Panc1 (cell line): ENCODE data around the gene IFIT3. TPM values are rescaled to one million over a fixed set of nuclear protein-coding genes. Genes with fewer than 3 reads are reported as not detected.
"Not testable (repeated sequence)": the region's sequence is repeated elsewhere in the genome, so short reads cannot be mapped to it uniquely, and the experiment has no call there.

Experiments used
- ATAC-seq: fragments of 200-7000 bp; cut with Tn5 transposase; 2 replicates; pipeline ENCODE4 v1.9.1; 2020; ENCODE audit warnings: mild to moderate bottlenecking, moderate library complexity
- BruUV-seq: library from RNA; stranded (reverse); fragments of 400-500 nt; replicated peaks from 2 replicates; lab custom pipeline; 2021; lab: Mats Ljungman, UMichigan
- CTCF ChIA-PET: fragments of 300-600 bp; sonication (Branson Sonifier 250); formaldehyde crosslinking; loops from one replicate; lab custom pipeline; 2022; ENCODE audit warnings: antibody characterized with exemption; lab: Charles Lee
- POLR2A ChIA-PET: fragments of 300-600 bp; sonication (Branson Sonifier 250); formaldehyde crosslinking; loops from one replicate; lab custom pipeline; 2022; ENCODE audit warnings: antibody characterized with exemption; lab: Charles Lee
- DNase-seq: peaks from one replicate; pipeline ENCODE4 v3.0.0-alpha.2; 2010; ENCODE audit warnings: low read depth, low spot score
- H3K27ac ChIP-seq: 2 replicates; pipeline ENCODE4 v1.5.1; 2011; ENCODE audit warnings: mild to moderate bottlenecking, low read length, inconsistent platforms
- H3K27me3 ChIP-seq: fragments of 200-500 bp; sonication (Bioruptor generic); 2 replicates; pipeline ENCODE4 v1.6.0; 2014; ENCODE audit warnings: low read length, inconsistent platforms; ENCODE audit not compliant: control insufficient read depth, insufficient read depth
- H3K36me3 ChIP-seq: fragments of 200-500 bp; sonication (Bioruptor generic); 2 replicates; pipeline ENCODE4 v1.5.1; 2014; ENCODE audit warnings: inconsistent platforms, mild to moderate bottlenecking, low read length, moderate library complexity; ENCODE audit not compliant: control insufficient read depth, insufficient read depth
- H3K4me1 ChIP-seq: 2 replicates; pipeline ENCODE4 v1.5.1; 2011; ENCODE audit warnings: inconsistent platforms, mild to moderate bottlenecking, low read length, moderate library complexity; ENCODE audit not compliant: control insufficient read depth, insufficient read depth
- H3K4me3 ChIP-seq, 2 experiments: 2 replicates each; pipeline ENCODE4 v1.5.1; 2011 to 2012; ENCODE audit warnings: low read depth in 2 of 2, low read length in 2 of 2, mild to moderate bottlenecking in 2 of 2, inconsistent platforms in 1 of 2, moderate library complexity in 1 of 2
- H3K9me3 ChIP-seq: fragments of 200-500 bp; sonication (Bioruptor generic); 2 replicates; pipeline ENCODE4 v1.5.1; 2014; ENCODE audit warnings: low read depth, mild to moderate bottlenecking, inconsistent platforms, low read length, moderate library complexity; ENCODE audit not compliant: control insufficient read depth, insufficient read depth
- CTCF ChIP-seq: fragments of 450-650 bp; IDR thresholded peaks from 2 replicates; pipeline ENCODE4 v1.5.1; 2017; ENCODE audit warnings: mild to moderate bottlenecking
- POLR2AphosphoS5 ChIP-seq: IDR thresholded peaks from 2 replicates; pipeline ENCODE4 v1.6.1; 2012; ENCODE audit warnings: mild to moderate bottlenecking, low read depth, low read length, moderate library complexity
- REST ChIP-seq, 2 experiments: IDR thresholded peaks; 2 replicates each; pipeline ENCODE4 v1.6.1; 2011 to 2012; ENCODE audit warnings: low read depth in 2 of 2, control low read depth in 1 of 2, low read length in 1 of 2, mild to moderate bottlenecking in 1 of 2, moderate library complexity in 1 of 2; ENCODE audit not compliant: insufficient read depth in 1 of 2
- SIN3A ChIP-seq: IDR thresholded peaks from 2 replicates; pipeline ENCODE4 v1.6.1; 2012; ENCODE audit warnings: low read depth, mild to moderate bottlenecking, low read length, moderate library complexity, borderline replicate concordance; ENCODE audit not compliant: insufficient read depth
- TCF7L2 ChIP-seq: IDR thresholded peaks from 2 replicates; pipeline ENCODE4 v1.6.1; 2011; ENCODE audit warnings: mild to moderate bottlenecking, low read depth, low read length, inconsistent platforms
- in situ Hi-C: cut with HindIII; loops from 2 replicates; pipeline ENCODE4 v1.10.0; 2016; ENCODE audit warnings: low sequenced_read_pairs, low pct_unique_long_range_greater_than_20kb
- intact Hi-C: fragments of 100-400 bp; cut with micrococcal nuclease; formaldehyde crosslinking; loops from one replicate; pipeline ENCODE4 v1.10.0; 2022; ENCODE audit not compliant: unreplicated experiment
- total RNA-seq: library from RNA; stranded (reverse); gene quantifications from one replicate; pipeline ENCODE4 v1.2.1, GENCODE V29; 2021; ENCODE audit not compliant: unreplicated experiment

IFIT3 gene
- total RNA-seq, 1 experiment from 2014 or later, result 29.8 TPM

GRCh38 chr10:89330537-89331212, 2.9 kb downstream of the IFIT3 start:
- in situ Hi-C loops (no loop called here), intact Hi-C loops (no loop called here)
- no peak for DNase-seq
- no peak for TF ChIP-seq CTCF
- Histone ChIP-seq H3K27ac (peak overlapping the region; percentile 80), H3K4me1 (peaks cover 41% of the 10 kb centered on the region), H3K27me3 (no peaks in the 10 kb centered on the region), H3K36me3 (no peaks in the 10 kb centered on the region), H3K9me3 (no peaks in the 10 kb centered on the region), H3K4me3 (no peak overlapping the region)
- ATAC-seq, result no peak
- no TSS peak for BruUV-seq
- ChIA-PET POLR2A (interaction anchor here (0.5 to 0.7 kb wide), 2 partner anchors 39 to 341 kb away, joined by 3 to 8 read pairs; no protein-coding TSS in a partner anchor), CTCF (no interaction called here)

- CTCF ChIA-PET, ATAC-seq, intact Hi-C loops, H3K9me3 ChIP-seq, BruUV-seq, in situ Hi-C loops, H3K36me3 ChIP-seq, H3K27me3 ChIP-seq, DNase-seq: not testable (repeated sequence)
- POLR2A ChIA-PET, result interaction anchor here (0.8 kb wide), 1 partner anchor 21 kb away, joined by 3 read pairs; no protein-coding TSS in a partner anchor
- Histone ChIP-seq H3K27ac (peak overlapping the region; percentile 80), H3K4me1 (peaks cover 41% of the 10 kb centered on the region), H3K4me3 (peak overlapping the region in 1 of 2 experiments; percentile 52; a peak in 2 of 4 replicates)
These were observed 3.8 kb downstream of the IFIT3 start for GRCh38 chr10:89331487-89332122.

GRCh38 chr10:89332123-89332633, 4.4 kb downstream of the IFIT3 start:
- ChIA-PET POLR2A (interaction anchor here (0.8 kb wide), 1 partner anchor 20 kb away, joined by 3 read pairs; no protein-coding TSS in a partner anchor), CTCF (no interaction called here)
- TF ChIP-seq TCF7L2 (no peak), POLR2AphosphoS5 (no peak), REST (IDR thresholded peaks at IDR 0.05; ENCODE audit: insufficient read depth in 1 of 2, low read depth in 2 of 2, low read length in 1 of 2) (no peak), CTCF (no peak), SIN3A (no peak)
- intact Hi-C loops, result no loop called here
- Histone ChIP-seq H3K36me3 (no peaks in the 10 kb centered on the region), H3K4me3 (peak overlapping the region; percentile 20 to 52), H3K27ac (peak overlapping the region; percentile 80), H3K4me1 (peaks cover 41% of the 10 kb centered on the region), H3K27me3 (no peaks in the 10 kb centered on the region), H3K9me3 (no peaks in the 10 kb centered on the region)
- in situ Hi-C loops, result no loop called here
- DNase-seq, result no peak
- no TSS peak for BruUV-seq
- ATAC-seq, result peak; percentile 37
